ENCODE data around the gene VANGL1. TPM values are rescaled to one million over a fixed set of nuclear protein-coding genes. Genes with fewer than 3 reads are reported as not detected.
"Not testable (repeated sequence)": the region's sequence is repeated elsewhere in the genome, so short reads cannot be mapped to it uniquely, and the experiment has no call there.

The VANGL1 gene
- total RNA-seq, 1 donor from 2014 or later: 8.1 TPM

DNA sequence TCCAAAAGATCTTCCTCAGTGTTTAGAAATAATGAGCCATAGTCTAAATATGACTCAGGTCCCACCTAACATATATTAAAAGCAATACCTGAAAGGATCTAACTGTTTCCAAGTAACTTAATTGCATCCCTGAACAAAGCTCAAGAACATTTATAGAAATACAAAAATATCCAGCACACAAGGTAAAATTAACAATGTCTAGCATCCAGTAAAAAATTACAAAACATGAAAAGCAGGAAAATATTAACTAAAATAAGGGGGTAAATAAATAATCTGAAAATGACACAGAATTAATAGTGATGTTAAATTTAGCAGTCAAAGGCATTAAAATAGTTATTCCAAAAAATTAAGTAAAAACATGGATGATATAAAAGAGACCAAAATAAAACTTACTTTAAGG lies 21.3 kb upstream of the VANGL1 start:
- Histone ChIP-seq H3K27me3 (no peaks in the 10 kb centered on the region), H3K36me3 (no peaks in the 10 kb centered on the region), H3K27ac (no peak overlapping the region), H3K9me3 (peaks cover 2% of the 10 kb centered on the region), H3K4me3 (no peak overlapping the region), H3K4me1 (no peaks in the 10 kb centered on the region)
- DNase-seq (ENCODE audit: extremely low spot score in 2 of 2): no peak
- TF ChIP-seq, protein P1, sequence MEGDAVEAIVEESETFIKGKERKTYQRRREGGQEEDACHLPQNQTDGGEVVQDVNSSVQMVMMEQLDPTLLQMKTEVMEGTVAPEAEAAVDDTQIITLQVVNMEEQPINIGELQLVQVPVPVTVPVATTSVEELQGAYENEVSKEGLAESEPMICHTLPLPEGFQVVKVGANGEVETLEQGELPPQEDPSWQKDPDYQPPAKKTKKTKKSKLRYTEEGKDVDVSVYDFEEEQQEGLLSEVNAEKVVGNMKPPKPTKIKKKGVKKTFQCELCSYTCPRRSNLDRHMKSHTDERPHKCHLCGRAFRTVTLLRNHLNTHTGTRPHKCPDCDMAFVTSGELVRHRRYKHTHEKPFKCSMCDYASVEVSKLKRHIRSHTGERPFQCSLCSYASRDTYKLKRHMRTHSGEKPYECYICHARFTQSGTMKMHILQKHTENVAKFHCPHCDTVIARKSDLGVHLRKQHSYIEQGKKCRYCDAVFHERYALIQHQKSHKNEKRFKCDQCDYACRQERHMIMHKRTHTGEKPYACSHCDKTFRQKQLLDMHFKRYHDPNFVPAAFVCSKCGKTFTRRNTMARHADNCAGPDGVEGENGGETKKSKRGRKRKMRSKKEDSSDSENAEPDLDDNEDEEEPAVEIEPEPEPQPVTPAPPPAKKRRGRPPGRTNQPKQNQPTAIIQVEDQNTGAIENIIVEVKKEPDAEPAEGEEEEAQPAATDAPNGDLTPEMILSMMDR (IDR thresholded peaks at IDR 0.05): no peak
- TF ChIP-seq POLR2AphosphoS5 (IDR thresholded peaks at IDR 0.05; ENCODE audit: insufficient read depth in 1 of 2, low read depth in 1 of 2): no peak
- no peak for TF ChIP-seq POLR2A (IDR thresholded peaks at IDR 0.05)
- intact Hi-C loops (cut with DNase I): no loop called here

DNA sequence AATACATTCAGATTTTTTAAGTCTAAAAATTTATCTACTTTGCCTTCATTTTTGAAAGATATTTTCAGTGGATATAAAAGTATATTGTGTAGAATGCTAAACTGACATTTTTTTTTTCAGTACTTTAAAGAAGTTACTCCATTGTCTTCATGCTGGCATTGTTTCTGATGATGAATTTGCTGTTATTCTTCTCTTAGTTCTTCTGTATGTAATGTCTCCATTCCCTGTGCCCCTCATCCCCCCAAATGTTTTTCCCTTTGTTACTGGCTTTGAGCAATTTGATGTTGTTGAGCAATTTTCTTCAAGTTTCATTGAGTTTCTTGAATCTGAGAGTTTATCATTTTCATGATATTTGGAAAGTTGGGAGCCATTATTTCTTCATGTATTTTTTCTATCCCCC lies 20.8 kb upstream of the VANGL1 start:
- H3K4me1 ChIP-seq: no peaks in the 10 kb centered on the region
- DNase-seq (ENCODE audit: extremely low spot score in 2 of 2): no peak
- H3K4me3 ChIP-seq: no peak overlapping the region
- H3K9me3 ChIP-seq: peaks cover 2% of the 10 kb centered on the region
- intact Hi-C loops (cut with DNase I): no loop called here
- TF ChIP-seq, protein P1 (IDR thresholded peaks at IDR 0.05): no peak
- TF ChIP-seq POLR2A (IDR thresholded peaks at IDR 0.05): no peak
- TF ChIP-seq POLR2AphosphoS5 (IDR thresholded peaks at IDR 0.05; ENCODE audit: insufficient read depth in 1 of 2, low read depth in 1 of 2): no peak
- H3K27me3 ChIP-seq: no peaks in the 10 kb centered on the region
- no peaks in the 10 kb centered on the region for H3K36me3 ChIP-seq
- H3K27ac ChIP-seq: no peak overlapping the region

DNA sequence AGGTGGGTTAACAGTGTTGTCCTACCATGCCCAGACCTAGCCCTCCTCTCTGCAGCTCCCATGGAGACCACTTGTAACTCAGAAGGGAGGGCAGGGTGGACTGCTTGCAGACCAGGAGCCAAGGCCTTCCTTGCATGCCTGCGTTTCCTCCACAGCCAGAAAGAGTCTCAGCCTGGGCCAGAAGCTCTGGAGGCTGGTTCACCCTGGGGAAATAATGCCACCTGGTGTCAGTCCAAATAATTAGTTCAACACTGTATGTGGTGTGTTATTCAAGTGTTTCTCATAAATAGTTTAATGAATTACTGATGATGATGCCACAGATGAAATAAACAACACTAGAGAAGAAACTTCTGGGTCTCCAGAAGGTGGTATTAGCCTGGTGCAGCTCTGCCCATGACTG lies 16.9 kb upstream of the VANGL1 start:
- DNase-seq (ENCODE audit: extremely low spot score in 2 of 2): no peak
- Histone ChIP-seq H3K36me3 (no peaks in the 10 kb centered on the region), H3K4me3 (no peak overlapping the region)

DNA sequence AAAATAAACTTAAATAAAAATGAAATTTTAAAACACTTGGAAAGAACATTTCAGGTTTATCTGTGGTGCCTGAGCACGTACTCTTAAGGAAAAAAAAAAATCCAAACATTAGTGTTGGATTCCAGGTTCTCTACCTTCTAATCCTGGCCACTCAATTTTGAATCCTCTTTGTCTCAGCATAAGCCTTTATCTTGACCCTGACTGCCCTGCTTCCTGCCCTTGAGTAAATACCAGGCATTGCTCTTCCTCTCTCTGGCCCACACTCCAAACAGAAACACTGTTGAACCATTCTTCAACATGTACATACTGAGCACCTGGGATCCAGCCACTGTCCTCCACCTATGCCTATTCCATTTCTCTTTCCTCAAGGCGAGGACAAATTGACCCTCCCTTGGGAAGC lies 11.4 kb upstream of the VANGL1 start:
- DNase-seq (ENCODE audit: extremely low spot score in 2 of 2): no peak
- Histone ChIP-seq H3K9me3 (no peaks in the 10 kb centered on the region), H3K36me3 (no peaks in the 10 kb centered on the region), H3K4me1 (no peaks in the 10 kb centered on the region), H3K27me3 (no peaks in the 10 kb centered on the region), H3K27ac (no peak overlapping the region), H3K4me3 (no peak overlapping the region)
- intact Hi-C loops (cut with DNase I): no loop called here
- TF ChIP-seq POLR2A (IDR thresholded peaks at IDR 0.05) (no peak), POLR2AphosphoS5 (IDR thresholded peaks at IDR 0.05; ENCODE audit: insufficient read depth in 1 of 2, low read depth in 1 of 2) (no peak)
- TF ChIP-seq, protein P1 (IDR thresholded peaks at IDR 0.05): no peak

More for the DNA sequence above, 16.9 kb upstream of the VANGL1 start:
- Histone ChIP-seq H3K9me3 (peaks cover 2% of the 10 kb centered on the region), H3K4me1 (no peaks in the 10 kb centered on the region), H3K27me3 (no peaks in the 10 kb centered on the region), H3K27ac (no peak overlapping the region)
- intact Hi-C loops (cut with DNase I): no loop called here
- TF ChIP-seq, protein P1 (IDR thresholded peaks at IDR 0.05): no peak
- TF ChIP-seq POLR2A (IDR thresholded peaks at IDR 0.05) (no peak), POLR2AphosphoS5 (IDR thresholded peaks at IDR 0.05; ENCODE audit: insufficient read depth in 1 of 2, low read depth in 1 of 2) (no peak)

DNA sequence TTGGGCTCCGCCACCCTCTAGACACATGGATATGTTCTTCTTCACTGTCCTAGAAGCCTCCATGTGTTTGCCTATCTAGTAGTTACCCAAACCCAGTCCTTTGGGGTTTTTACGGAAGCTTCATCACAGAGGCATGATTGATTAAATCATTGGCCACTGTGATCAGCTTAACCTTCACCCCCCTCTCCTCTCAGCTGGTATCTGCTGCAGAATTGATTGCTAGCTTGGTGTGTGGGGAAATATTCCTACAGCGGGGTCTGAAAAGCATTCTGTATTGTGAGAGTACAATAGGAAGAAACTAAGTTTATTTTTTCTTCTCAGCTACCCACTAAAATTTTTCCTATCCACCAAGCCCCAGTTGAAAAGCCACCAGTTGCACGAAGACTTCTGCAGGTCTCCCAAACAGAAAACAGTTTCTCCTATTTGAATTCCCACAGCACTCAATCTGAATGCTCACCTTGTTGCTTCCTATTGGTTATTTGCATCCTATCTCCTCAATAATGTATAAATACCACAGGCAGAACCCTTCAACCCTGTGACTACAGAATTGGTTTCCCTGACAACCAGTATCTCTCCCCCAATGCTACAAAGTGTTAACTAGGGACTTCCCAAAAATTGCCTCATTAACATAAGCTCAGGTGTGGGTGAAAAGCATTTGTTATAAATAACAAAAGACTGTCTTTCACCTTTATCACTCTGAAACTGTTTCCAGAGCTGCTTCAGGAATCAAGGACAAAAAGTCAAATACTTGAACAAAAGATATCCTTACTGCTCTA lies 9.3 kb upstream of the VANGL1 start:
- no peaks in the 10 kb centered on the region for H3K36me3 ChIP-seq
- H3K27me3 ChIP-seq: no peaks in the 10 kb centered on the region
- no peaks in the 10 kb centered on the region for H3K4me1 ChIP-seq
- H3K9me3 ChIP-seq: no peaks in the 10 kb centered on the region
- no peak overlapping the region for H3K27ac ChIP-seq
- intact Hi-C loops (cut with DNase I): no loop called here
- H3K4me3 ChIP-seq: no peak overlapping the region
- TF ChIP-seq POLR2AphosphoS5 (IDR thresholded peaks at IDR 0.05; ENCODE audit: insufficient read depth in 1 of 2, low read depth in 1 of 2): no peak
- no peak for TF ChIP-seq POLR2A (IDR thresholded peaks at IDR 0.05)
- TF ChIP-seq, protein P1 (IDR thresholded peaks at IDR 0.05): no peak
- no peak for DNase-seq (ENCODE audit: extremely low spot score in 2 of 2)

DNA sequence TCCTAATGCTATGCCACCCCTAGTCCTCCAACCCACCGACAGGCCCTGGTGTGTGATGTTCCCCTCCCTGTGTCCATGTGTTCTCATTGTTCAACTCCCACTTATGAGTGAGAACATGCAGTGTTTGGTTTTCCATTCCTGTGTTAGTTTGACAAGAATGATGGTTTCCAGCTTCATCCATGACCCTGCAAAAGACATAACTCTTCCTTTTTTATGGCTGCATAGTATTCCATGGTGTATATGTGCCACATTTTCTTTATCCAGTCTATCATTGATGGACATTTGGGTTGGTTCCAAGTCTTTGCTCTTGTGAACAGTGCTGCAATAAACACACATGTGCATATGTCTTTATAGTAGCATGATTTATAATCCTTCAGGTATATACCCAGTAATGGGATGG lies 8.2 kb upstream of the VANGL1 start:
- H3K9me3 ChIP-seq; DNase-seq (ENCODE audit: extremely low spot score in 2 of 2); H3K27ac ChIP-seq; H3K4me3 ChIP-seq; H3K4me1 ChIP-seq; H3K27me3 ChIP-seq; intact Hi-C loops (cut with DNase I); H3K36me3 ChIP-seq: not testable (repeated sequence)

DNA sequence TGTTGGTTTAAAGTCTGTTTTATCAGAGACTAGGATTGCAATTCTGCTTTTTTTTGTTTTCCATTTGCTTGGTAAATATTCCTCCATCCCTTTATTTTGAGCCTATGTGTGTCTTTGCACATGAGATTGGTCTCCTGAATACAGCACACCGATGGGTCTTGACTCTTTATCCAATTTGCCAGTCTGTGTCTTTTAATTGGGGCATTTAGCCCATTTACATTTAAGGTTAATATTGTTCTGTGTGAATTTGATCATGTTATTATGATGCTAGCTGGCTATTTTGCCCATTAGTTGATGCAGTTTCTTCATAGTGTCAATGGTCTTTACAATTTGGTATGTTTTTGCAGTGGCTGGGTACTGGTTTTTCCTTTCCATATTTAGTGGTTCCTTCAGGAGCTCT lies 4.5 kb upstream of the VANGL1 start:
- intact Hi-C loops (cut with DNase I); H3K9me3 ChIP-seq; DNase-seq (ENCODE audit: extremely low spot score in 2 of 2); H3K27me3 ChIP-seq; H3K4me1 ChIP-seq; H3K4me3 ChIP-seq; H3K27ac ChIP-seq; H3K36me3 ChIP-seq: not testable (repeated sequence)

Data from vagina (tissue), 2 donors.